HL-60/S4 treated with retinoic acid at 250 ng/mL for 4 days and 3 days (cell line): ENCODE results near the gene CCT3.
"Not testable (repeated sequence)": the region's sequence is repeated elsewhere in the genome, so short reads cannot be mapped to it uniquely, and the experiment has no call there.

Source experiments
- in situ Hi-C: fragments of 300-500 bp; cut with MboI; formaldehyde crosslinking; loops from 2 replicates; pipeline ENCODE4 v1.7.0; 2022; ENCODE audit warnings: low sequenced_read_pairs

CCT3 gene

GRCh38 chr1:156368889-156369684 lies 31.0 kb upstream of the CCT3 start, which contains the start of gene RHBG:
Gene RHBG, plus strand, starts transcription at chr1:156369211. Its CDS starts 39 bp downstream, at chr1:156369250.
- in situ Hi-C loops: no loop called here

- in situ Hi-C loops: no loop called here
Observed at GRCh38 chr1:156368157-156368658, 30.1 kb upstream of the CCT3 start.

GRCh38 chr1:156367383-156368156 lies 29.5 kb upstream of the CCT3 start:
- in situ Hi-C loops: no loop called here

- in situ Hi-C loops: no loop called here
Observed at GRCh38 chr1:156366378-156367166, 28.5 kb upstream of the CCT3 start.

DNA sequence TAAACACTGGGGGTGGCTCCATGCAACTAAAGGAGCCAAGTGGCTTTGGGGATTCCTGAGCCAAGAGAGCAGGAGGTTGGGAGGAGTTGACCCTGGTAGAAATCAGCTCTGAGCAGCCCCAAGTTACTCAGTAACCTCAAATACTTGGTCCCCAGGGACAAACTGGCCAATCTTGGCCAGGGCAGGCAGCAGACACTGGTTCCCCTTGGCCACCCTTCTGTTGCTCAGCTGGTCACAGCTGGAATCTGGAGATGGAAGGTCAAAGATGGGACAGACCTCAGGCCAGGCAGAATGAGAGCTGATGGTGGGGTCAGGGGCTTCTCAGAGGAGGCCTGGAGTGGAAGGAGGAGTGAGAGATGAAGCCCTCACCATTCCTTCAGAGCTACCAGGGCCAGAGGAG lies 27.7 kb upstream of the CCT3 start:
- in situ Hi-C loops: no loop called here

DNA sequence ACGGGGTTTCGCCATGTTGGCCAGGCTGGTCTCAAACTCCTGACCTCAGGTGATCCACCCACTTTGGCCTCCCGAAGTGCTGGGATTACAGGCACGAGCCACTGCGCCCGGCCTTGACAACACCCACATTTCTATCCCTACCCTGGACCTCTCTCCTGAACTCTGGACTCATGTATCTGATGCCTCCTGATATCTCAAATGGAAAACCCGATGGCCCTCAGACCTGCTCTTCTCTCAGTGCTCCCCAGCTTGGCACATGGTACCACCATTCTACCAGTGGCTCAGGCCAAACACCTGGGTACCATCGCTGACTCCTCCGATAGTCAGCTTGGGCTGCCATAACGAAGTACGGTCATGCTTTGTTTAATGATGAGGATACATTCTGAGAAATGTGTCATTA lies 22.4 kb upstream of the CCT3 start:
- in situ Hi-C loops: no loop called here

GRCh38 chr1:156359973-156360372 lies 21.9 kb upstream of the CCT3 start:
- in situ Hi-C loops: no loop called here

DNA sequence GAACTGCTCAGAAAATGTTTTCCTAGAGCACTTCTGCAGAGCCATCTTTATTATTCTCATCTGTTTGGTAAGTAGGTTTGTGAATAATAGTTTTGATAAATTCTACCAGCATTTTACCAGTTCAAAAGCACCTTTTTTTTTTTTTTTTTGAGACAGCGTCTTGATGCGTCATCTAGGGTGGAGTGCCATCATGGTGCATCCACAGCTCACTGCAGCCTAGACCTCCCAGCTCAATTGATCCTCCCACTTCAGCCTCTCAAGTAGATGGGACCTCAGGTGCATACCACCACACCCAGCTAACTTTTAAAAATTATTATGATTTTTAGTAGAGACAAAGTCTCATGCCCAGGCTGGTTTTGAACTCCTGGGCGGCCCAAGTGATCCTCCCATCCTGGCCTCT lies 21.2 kb upstream of the CCT3 start:
- in situ Hi-C loops: no loop called here

DNA sequence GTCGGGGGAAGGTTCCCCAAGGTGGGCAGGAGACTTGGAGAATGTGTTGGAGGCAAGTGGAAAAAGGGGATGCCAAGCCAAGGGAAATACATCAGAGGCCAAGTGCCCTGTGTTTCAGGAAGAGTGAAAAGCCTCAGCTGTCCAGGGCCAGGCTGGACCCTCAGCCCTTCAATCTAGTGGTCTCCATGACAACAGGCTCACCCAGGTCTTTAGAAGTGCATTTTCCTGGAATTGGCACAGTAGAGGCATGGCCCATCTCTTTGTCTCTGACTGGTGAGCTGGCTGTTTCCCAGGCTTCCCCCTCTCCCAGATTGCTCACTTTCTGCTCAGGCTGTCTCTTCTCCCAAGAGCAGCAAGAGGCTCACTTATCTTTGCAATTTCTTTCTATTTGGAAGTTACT lies 20.5 kb upstream of the CCT3 start:
- in situ Hi-C loops: no loop called here

- in situ Hi-C loops: no loop called here
Observed at GRCh38 chr1:156357977-156358376, 19.9 kb upstream of the CCT3 start.

GRCh38 chr1:156356875-156357534 lies 18.9 kb upstream of the CCT3 start:
- in situ Hi-C loops: no loop called here

- in situ Hi-C loops: no loop called here
Observed at GRCh38 chr1:156356262-156356874, 18.3 kb upstream of the CCT3 start.

GRCh38 chr1:156352481-156352880 lies 14.4 kb upstream of the CCT3 start:
- in situ Hi-C loops: not testable (repeated sequence)

GRCh38 chr1:156347331-156347730 lies 9.2 kb upstream of the CCT3 start:
- in situ Hi-C loops: no loop called here

DNA sequence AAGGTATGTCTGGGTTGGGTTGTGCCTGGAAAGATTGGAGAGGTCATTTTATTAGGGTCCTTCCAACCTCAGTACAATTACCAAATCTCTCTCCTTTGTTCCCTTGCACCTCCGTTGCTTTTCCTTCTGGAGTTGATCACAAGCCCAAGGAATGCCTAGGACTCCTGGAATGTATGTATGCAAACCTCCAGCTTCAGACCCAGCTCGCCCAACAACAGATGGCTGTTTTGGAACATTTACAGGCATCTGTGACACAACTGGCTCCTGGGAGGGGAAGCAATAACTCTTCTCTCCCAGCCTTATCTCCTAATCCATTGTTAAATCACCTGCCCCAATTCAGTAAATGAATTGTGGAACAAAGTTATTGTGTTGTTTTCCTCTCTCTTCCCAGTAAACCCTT lies 8.5 kb upstream of the CCT3 start:
- in situ Hi-C loops: no loop called here

DNA sequence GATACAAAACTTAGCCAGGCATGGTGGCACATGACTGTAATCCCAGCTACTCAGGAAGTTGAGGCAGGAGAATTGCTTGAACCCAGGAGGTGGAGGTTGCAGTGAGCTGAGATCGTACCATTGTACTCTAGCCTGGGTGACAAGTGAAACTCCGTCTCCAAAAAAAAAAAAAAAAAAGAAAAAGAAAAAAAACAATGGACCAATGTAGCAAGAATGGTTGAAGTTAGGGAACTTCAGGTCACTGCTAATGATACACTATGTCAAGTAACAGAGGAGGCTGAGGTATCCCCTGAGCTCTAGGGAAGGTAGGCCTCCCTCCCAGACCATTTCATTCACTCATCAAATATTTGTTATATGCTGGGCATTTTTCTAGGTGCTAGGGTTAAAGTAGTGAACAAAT lies 7.9 kb upstream of the CCT3 start:
- in situ Hi-C loops: not testable (repeated sequence)

DNA sequence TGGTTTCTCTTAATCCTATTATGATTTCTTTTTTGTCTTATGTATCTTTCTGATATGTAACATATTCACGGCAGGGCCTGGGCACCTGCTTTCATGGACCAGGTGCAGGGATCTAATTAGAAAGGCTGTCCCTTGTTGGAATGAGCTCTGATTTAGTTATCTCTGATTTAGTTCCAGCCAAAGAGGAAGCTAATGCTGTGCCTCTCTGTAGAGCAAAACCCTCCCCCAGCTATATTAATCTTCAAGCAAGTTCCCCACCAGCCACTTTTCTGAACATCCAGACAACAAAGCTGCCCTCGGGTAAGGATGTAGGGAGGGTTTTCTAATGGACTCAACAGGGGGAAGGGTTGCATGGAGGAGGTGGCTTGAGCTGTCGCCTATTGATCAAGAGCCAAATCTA lies 6.3 kb upstream of the CCT3 start:
- in situ Hi-C loops: no loop called here

- in situ Hi-C loops: no loop called here
Observed at GRCh38 chr1:156342166-156342955, 4.3 kb upstream of the CCT3 start.

DNA sequence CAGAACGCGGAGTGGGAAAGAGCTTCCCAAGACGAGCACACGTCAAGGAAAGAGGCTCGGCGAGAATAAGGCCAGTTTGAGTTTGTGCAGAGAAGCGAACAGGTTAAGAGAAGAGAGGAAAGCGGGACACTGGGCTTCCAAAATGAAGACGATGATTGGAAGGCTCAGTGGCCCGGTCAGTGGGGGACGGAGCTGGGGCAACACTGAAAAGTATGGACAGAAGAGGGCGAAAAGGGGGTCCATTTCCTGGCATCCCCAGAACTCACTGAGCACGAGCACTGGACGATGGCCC lies 258 bp downstream of the CCT3 start:
- in situ Hi-C loops: no loop called here
